ENCODE data around the gene HRH2. TPM values are rescaled to one million over a fixed set of nuclear protein-coding genes. Genes with fewer than 3 reads are reported as not detected.

Gene HRH2
- total and polyA plus RNA-seq, 9 of the 15 experiments (the other 6 are each of a cell fraction or from before 2014, with no cell fraction given), result 0.04 TPM; not detected in 8

GRCh38 chr5:175697846-175698245 is 40.0 kb downstream of the HRH2 start (continued):
- TF ChIP-seq, protein P1, sequence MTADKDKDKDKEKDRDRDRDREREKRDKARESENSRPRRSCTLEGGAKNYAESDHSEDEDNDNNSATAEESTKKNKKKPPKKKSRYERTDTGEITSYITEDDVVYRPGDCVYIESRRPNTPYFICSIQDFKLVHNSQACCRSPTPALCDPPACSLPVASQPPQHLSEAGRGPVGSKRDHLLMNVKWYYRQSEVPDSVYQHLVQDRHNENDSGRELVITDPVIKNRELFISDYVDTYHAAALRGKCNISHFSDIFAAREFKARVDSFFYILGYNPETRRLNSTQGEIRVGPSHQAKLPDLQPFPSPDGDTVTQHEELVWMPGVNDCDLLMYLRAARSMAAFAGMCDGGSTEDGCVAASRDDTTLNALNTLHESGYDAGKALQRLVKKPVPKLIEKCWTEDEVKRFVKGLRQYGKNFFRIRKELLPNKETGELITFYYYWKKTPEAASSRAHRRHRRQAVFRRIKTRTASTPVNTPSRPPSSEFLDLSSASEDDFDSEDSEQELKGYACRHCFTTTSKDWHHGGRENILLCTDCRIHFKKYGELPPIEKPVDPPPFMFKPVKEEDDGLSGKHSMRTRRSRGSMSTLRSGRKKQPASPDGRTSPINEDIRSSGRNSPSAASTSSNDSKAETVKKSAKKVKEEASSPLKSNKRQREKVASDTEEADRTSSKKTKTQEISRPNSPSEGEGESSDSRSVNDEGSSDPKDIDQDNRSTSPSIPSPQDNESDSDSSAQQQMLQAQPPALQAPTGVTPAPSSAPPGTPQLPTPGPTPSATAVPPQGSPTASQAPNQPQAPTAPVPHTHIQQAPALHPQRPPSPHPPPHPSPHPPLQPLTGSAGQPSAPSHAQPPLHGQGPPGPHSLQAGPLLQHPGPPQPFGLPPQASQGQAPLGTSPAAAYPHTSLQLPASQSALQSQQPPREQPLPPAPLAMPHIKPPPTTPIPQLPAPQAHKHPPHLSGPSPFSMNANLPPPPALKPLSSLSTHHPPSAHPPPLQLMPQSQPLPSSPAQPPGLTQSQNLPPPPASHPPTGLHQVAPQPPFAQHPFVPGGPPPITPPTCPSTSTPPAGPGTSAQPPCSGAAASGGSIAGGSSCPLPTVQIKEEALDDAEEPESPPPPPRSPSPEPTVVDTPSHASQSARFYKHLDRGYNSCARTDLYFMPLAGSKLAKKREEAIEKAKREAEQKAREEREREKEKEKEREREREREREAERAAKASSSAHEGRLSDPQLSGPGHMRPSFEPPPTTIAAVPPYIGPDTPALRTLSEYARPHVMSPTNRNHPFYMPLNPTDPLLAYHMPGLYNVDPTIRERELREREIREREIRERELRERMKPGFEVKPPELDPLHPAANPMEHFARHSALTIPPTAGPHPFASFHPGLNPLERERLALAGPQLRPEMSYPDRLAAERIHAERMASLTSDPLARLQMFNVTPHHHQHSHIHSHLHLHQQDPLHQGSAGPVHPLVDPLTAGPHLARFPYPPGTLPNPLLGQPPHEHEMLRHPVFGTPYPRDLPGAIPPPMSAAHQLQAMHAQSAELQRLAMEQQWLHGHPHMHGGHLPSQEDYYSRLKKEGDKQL (CRISPR knock-in tag; IDR thresholded peaks at IDR 0.05; ENCODE audit: borderline replicate concordance), result no peak
- no peak for TF ChIP-seq CREB1 (IDR thresholded peaks at IDR 0.05)
- TF ChIP-seq CREB1 (CRISPR knock-in tag; IDR thresholded peaks at IDR 0.05), result no peak
- TF ChIP-seq NFRKB (IDR thresholded peaks at IDR 0.05; ENCODE audit: low read depth), result no peak
- TF ChIP-seq, protein P2, sequence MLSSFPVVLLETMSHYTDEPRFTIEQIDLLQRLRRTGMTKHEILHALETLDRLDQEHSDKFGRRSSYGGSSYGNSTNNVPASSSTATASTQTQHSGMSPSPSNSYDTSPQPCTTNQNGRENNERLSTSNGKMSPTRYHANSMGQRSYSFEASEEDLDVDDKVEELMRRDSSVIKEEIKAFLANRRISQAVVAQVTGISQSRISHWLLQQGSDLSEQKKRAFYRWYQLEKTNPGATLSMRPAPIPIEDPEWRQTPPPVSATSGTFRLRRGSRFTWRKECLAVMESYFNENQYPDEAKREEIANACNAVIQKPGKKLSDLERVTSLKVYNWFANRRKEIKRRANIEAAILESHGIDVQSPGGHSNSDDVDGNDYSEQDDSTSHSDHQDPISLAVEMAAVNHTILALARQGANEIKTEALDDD (IDR thresholded peaks at IDR 0.05), result no peak
- no peak for TF ChIP-seq NCOA6 (IDR thresholded peaks at IDR 0.05)
